GM12878 (cell line): Measurements from ENCODE around the gene CLEC14A. TPM values are rescaled to one million over a fixed set of nuclear protein-coding genes. Genes with fewer than 3 reads are reported as not detected.

Experiments used
- ATAC-seq: fragments of 200-7000 bp; cut with Tn5 transposase; 3 replicates; pipeline ENCODE4 v1.9.1; 2020; ENCODE audit warnings: mild to moderate bottlenecking, moderate library complexity
- BruUV-seq: library from RNA; stranded (reverse); fragments of 400-500 nt; replicated peaks from 2 replicates; lab custom pipeline; 2021; lab: Mats Ljungman, UMichigan
- CTCF ChIA-PET: fragments of 300-600 bp; sonication (Branson Sonifier 250); formaldehyde crosslinking; extraction: SDS; loops from one replicate; lab custom pipeline; 2021; ENCODE audit warnings: inconsistent platforms; lab: Yijun Ruan, JAX
- POLR2A ChIA-PET: fragments of 350-600 bp; formaldehyde crosslinking; extraction: SDS; loops from one replicate; lab custom pipeline; 2021; ENCODE audit warnings: inconsistent platforms; lab: Charles Lee
- RAD21 ChIA-PET: fragments of 300-600 bp; sonication (Branson Sonifier 250); formaldehyde crosslinking; loops from one replicate; lab custom pipeline; 2023; ENCODE audit warnings: antibody characterized with exemption; ENCODE audit not compliant: unreplicated experiment; lab: Charles Lee
- SMC1A ChIA-PET: fragments of 300-600 bp; sonication (Branson Sonifier 250); formaldehyde crosslinking; loops from one replicate; lab custom pipeline; 2023; ENCODE audit not compliant: unreplicated experiment, uncharacterized antibody; lab: Charles Lee
- DNase-seq: peaks from one replicate; pipeline ENCODE4 v3.0.0-alpha.2; 2011; ENCODE audit warnings: low read depth, low spot score
- FAIRE-seq: peaks from 3 replicates; lab custom pipeline; 2011; peaks lifted over from hg19 to GRCh38; lab: Jason Lieb, UNC
- H2AFZ ChIP-seq: 2 replicates; pipeline ENCODE4 v1.6.0; 2011; ENCODE audit warnings: low read depth, low read length, control low read depth; ENCODE audit not compliant: control insufficient read depth
- H3K27ac ChIP-seq: 2 replicates; pipeline ENCODE4 v1.5.1; 2011; ENCODE audit warnings: control low read depth; ENCODE audit not compliant: control insufficient read depth, insufficient read depth
- H3K27me3 ChIP-seq, 2 experiments: replicated peaks in 1 of 2; 2 replicates each; pipeline versions ENCODE4 v1.6.0 to v1.6.1; 2011; ENCODE audit warnings: low read length in 1 of 2; ENCODE audit not compliant: control insufficient read depth in 2 of 2, insufficient read depth in 2 of 2
- H3K36me3 ChIP-seq, 2 experiments: 2 replicates each; pipeline ENCODE4 v1.5.1; 2011; ENCODE audit warnings: low read length in 1 of 2; ENCODE audit not compliant: control insufficient read depth in 2 of 2, insufficient read depth in 2 of 2
- H3K4me1 ChIP-seq: 2 replicates; pipeline ENCODE4 v1.6.1; 2011; ENCODE audit warnings: mild to moderate bottlenecking, low read length, moderate library complexity, mixed read lengths; ENCODE audit not compliant: control insufficient read depth, insufficient read depth
- H3K4me2 ChIP-seq: 2 replicates; pipeline ENCODE4 v1.6.0; 2011; ENCODE audit warnings: control low read depth; ENCODE audit not compliant: control insufficient read depth, insufficient read depth
- H3K4me3 ChIP-seq: fragments of 200-600 bp; sonication (generic); 2 replicates; pipeline ENCODE4 v1.5.1; 2016
- H3K79me2 ChIP-seq: 2 replicates; pipeline ENCODE4 v1.6.0; 2011; ENCODE audit warnings: low read length; ENCODE audit not compliant: control insufficient read depth, insufficient read depth
- H3K9ac ChIP-seq: 2 replicates; pipeline ENCODE4 v1.8.0; 2011; ENCODE audit warnings: low read length, control low read depth, mixed read lengths; ENCODE audit not compliant: control insufficient read depth, insufficient read depth
- H3K9me3 ChIP-seq: replicated peaks from 3 replicates; pipeline ENCODE4 v1.5.1; 2011; ENCODE audit warnings: mild to moderate bottlenecking, low read length; ENCODE audit not compliant: control insufficient read depth, insufficient read depth
- H4K20me1 ChIP-seq: 2 replicates; pipeline ENCODE4 v1.6.0; 2011; ENCODE audit not compliant: control insufficient read depth, insufficient read depth
- EZH2 ChIP-seq: IDR thresholded peaks from 2 replicates; pipeline ENCODE4 v1.6.1; 2012; ENCODE audit warnings: low read depth, mild to moderate bottlenecking, control low read depth, inconsistent platforms, low read length, borderline replicate concordance; ENCODE audit not compliant: control insufficient read depth
- IRF4 ChIP-seq: IDR thresholded peaks from 2 replicates; pipeline ENCODE4 v1.6.1; 2011; ENCODE audit warnings: low read depth, low read length
- MEF2B ChIP-seq: fragments of 450-650 bp; IDR thresholded peaks from 2 replicates; pipeline ENCODE4 v1.6.1; 2018; ENCODE audit warnings: mild to moderate bottlenecking, moderate library complexity; ENCODE audit not compliant: partially characterized antibody, poor library complexity, severe bottlenecking
- MYB ChIP-seq: fragments of 150-350 bp; IDR thresholded peaks from 2 replicates; pipeline ENCODE4 v1.6.1; 2014; ENCODE audit warnings: mild to moderate bottlenecking, low read depth, low read length, borderline replicate concordance
- NFXL1 ChIP-seq: fragments of 450-650 bp; IDR thresholded peaks from 2 replicates; pipeline ENCODE4 v1.6.1; 2017; ENCODE audit warnings: antibody characterized with exemption, mild to moderate bottlenecking, borderline replicate concordance
- PAX5 ChIP-seq: IDR thresholded peaks from 2 replicates; pipeline ENCODE4 v1.6.1; 2011; ENCODE audit warnings: low read depth, low read length, borderline replicate concordance
- PKNOX1 ChIP-seq: fragments of 450-650 bp; IDR thresholded peaks from 2 replicates; pipeline ENCODE4 v1.6.1; 2016; ENCODE audit warnings: mild to moderate bottlenecking
- PML ChIP-seq: IDR thresholded peaks from 2 replicates; pipeline ENCODE4 v1.6.1; 2012; ENCODE audit warnings: low read length, inconsistent platforms
- RELA ChIP-seq: fragments of 450-650 bp; IDR thresholded peaks from 2 replicates; pipeline ENCODE4 v1.8.0; 2014; ENCODE audit warnings: borderline replicate concordance; ENCODE audit not compliant: partially characterized antibody
- SMARCA5 ChIP-seq: fragments of 450-650 bp; IDR thresholded peaks from 2 replicates; pipeline ENCODE4 v1.6.1; 2017; ENCODE audit warnings: mild to moderate bottlenecking
- SRF ChIP-seq, 2 experiments: IDR thresholded peaks; 2 replicates each; pipeline ENCODE4 v1.6.1; 2011; ENCODE audit warnings: low read depth in 2 of 2, low read length in 2 of 2, mild to moderate bottlenecking in 1 of 2, moderate library complexity in 1 of 2
- TCF7 ChIP-seq: IDR thresholded peaks from 2 replicates; pipeline ENCODE4 v1.6.1; 2014; ENCODE audit warnings: antibody characterized with exemption, borderline replicate concordance
- ZBTB11 ChIP-seq: fragments of 450-650 bp; formaldehyde crosslinking; IDR thresholded peaks from 2 replicates; pipeline ENCODE4 v1.5.0; 2022; ENCODE audit warnings: mild to moderate bottlenecking, missing genetic modification characterization
- ZZZ3 ChIP-seq: IDR thresholded peaks from 2 replicates; pipeline ENCODE4 v1.6.1; 2011; ENCODE audit warnings: low read depth; ENCODE audit not compliant: control insufficient read depth, insufficient read length
- WGBS: methylation state at CpG from one replicate; pipeline ENCODE4 v1.1.6; 2016; ENCODE audit warnings: low lambda C conversion rate; ENCODE audit not compliant: insufficient replicate concordance, insufficient coverage; ENCODE audit errors: missing lambda C conversion rate; 5-methylcytosine and 5-hydroxymethylcytosine counted together
- in situ Hi-C: fragments of 300-500 bp; cut with MboI; formaldehyde crosslinking; loops from 9 replicates; pipeline ENCODE4 v1.14.3; 2018; ENCODE audit warnings: mixed read lengths
- intact Hi-C: fragments of 100-400 bp; cut with micrococcal nuclease; formaldehyde crosslinking; loops from one replicate; pipeline ENCODE4 v1.14.2; 2022; ENCODE audit not compliant: unreplicated experiment
- polyA plus RNA-seq, 11 experiments: library from polyadenylated mRNA; depleted of rRNA in 4 of 11; unstranded in 6 of 11; stranded (reverse) in 5 of 11; fragments of >200 nt; fragmentation: Nextera tagmentation in 4 of 11; fragmentation: Illumina TruSeq in 1 of 11; extraction: Ambion mirVana in 4 of 11; extraction: Trizol in 1 of 11; gene quantifications; 1 replicate in 1 of 11; 2 replicates in 10 of 11; pipeline versions ENCODE4 v1.2.1 to v1.2.3, GENCODE V29; 2011 to 2016; ENCODE audit warnings: inconsistent platforms in 2 of 11, missing spikeins in 2 of 11, low read depth in 1 of 11
- total RNA-seq, 4 experiments: library from RNA; depleted of rRNA in 3 of 4; stranded (reverse); fragments of >200 nt in 3 of 4; fragmentation: Illumina TruSeq in 1 of 4; extraction: Trizol in 1 of 4; gene quantifications; 2 replicates each; pipeline versions ENCODE4 v1.2.1 to v1.2.3, GENCODE V29; 2013 to 2021
- TF ChIP-seq, protein P1 (sequence below): IDR thresholded peaks from 2 replicates; pipeline ENCODE4 v1.6.1; 2011; ENCODE audit warnings: low read depth, low read length, improper control_type of control experiment, borderline replicate concordance
- TF ChIP-seq, protein P2 (sequence below): IDR thresholded peaks from 2 replicates; pipeline ENCODE4 v1.6.1; 2012; ENCODE audit warnings: low read depth, low read length, improper control_type of control experiment
- TF ChIP-seq, protein P3 (sequence below): IDR thresholded peaks from 2 replicates; pipeline ENCODE4 v1.6.1; 2011; ENCODE audit warnings: borderline replicate concordance, low read depth, mild to moderate bottlenecking, moderate library complexity, mixed read lengths, low read length; ENCODE audit not compliant: insufficient read depth; ENCODE audit errors: extremely low read length

CLEC14A gene
- total and polyA plus RNA-seq, 10 of the 15 experiments (the other 5 are each of a cell fraction or from before 2014, with no cell fraction given): not detected

- POLR2A ChIA-PET: no interaction called here
- Histone ChIP-seq H3K27ac (no peak overlapping the region), H3K4me1 (no peaks in the 10 kb centered on the region), H3K9ac (no peak overlapping the region), H2AFZ (no peak overlapping the region), H3K4me3 (no peak overlapping the region), H3K79me2 (no peaks in the 10 kb centered on the region), H4K20me1 (no peaks in the 10 kb centered on the region), H3K36me3 (no peaks in the 10 kb centered on the region), H3K4me2 (no peak overlapping the region), H3K27me3 (no peaks in the 10 kb centered on the region), H3K9me3 (no peaks in the 10 kb centered on the region; the same call in 2 of the 3 replicates)
- SMC1A ChIA-PET: no interaction called here
- intact Hi-C loops: no loop called here
- in situ Hi-C loops: no loop called here
- RAD21 ChIA-PET: no interaction called here
- 51% methylated on average over 44 of the region's 44 CpGs for WGBS
- no peak for FAIRE-seq
- no peak for DNase-seq
- ATAC-seq: no peak
- no TSS peak for BruUV-seq
- CTCF ChIA-PET: no interaction called here
- TF ChIP-seq EZH2 (no peak), RELA (no peak), PKNOX1 (no peak), MEF2B (no peak), MYB (no peak), ZZZ3 (no peak), SMARCA5 (no peak), TCF7 (no peak), ZBTB11 (no peak), SRF (IDR thresholded peaks at IDR 0.05; ENCODE audit: low read depth in 2 of 2, low read length in 2 of 2) (no peak), PAX5 (no peak), NFXL1 (no peak), PML (no peak), IRF4 (no peak)
- TF ChIP-seq, protein P1, sequence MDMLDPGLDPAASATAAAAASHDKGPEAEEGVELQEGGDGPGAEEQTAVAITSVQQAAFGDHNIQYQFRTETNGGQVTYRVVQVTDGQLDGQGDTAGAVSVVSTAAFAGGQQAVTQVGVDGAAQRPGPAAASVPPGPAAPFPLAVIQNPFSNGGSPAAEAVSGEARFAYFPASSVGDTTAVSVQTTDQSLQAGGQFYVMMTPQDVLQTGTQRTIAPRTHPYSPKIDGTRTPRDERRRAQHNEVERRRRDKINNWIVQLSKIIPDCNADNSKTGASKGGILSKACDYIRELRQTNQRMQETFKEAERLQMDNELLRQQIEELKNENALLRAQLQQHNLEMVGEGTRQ: no peak
- TF ChIP-seq, protein P2, sequence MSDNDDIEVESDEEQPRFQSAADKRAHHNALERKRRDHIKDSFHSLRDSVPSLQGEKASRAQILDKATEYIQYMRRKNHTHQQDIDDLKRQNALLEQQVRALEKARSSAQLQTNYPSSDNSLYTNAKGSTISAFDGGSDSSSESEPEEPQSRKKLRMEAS: no peak
- TF ChIP-seq, protein P3, sequence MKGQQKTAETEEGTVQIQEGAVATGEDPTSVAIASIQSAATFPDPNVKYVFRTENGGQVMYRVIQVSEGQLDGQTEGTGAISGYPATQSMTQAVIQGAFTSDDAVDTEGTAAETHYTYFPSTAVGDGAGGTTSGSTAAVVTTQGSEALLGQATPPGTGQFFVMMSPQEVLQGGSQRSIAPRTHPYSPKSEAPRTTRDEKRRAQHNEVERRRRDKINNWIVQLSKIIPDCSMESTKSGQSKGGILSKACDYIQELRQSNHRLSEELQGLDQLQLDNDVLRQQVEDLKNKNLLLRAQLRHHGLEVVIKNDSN: no peak
Observed at GRCh38 chr14:38254571-38255407, 1.1 kb downstream of the CLEC14A start.
